Measurements from ENCODE around the gene ITPRIPL1.
"Not testable (repeated sequence)": the region's sequence is repeated elsewhere in the genome, so short reads cannot be mapped to it uniquely, and the experiment has no call there.

ITPRIPL1 gene

GRCh38 chr2:96325041-96325883 is at the start of gene ITPRIPL1:
Gene ITPRIPL1, plus strand, starts transcription at chr2:96325317. Its CDS starts 523 bp downstream, at chr2:96325840.
- no peak for DNase-seq

GRCh38 chr2:96276787-96277499 is 48.2 kb upstream of the ITPRIPL1 start:
- no peak for DNase-seq

- DNase-seq: no peak
These were observed 37.8 kb upstream of the ITPRIPL1 start for GRCh38 chr2:96287273-96287856.

- no peak for DNase-seq
These were observed 33.4 kb upstream of the ITPRIPL1 start for GRCh38 chr2:96291751-96292150.

- DNase-seq: not testable (repeated sequence)
These were observed 30.8 kb upstream of the ITPRIPL1 start for GRCh38 chr2:96294271-96294670.

GRCh38 chr2:96296925-96297324 is 28.2 kb upstream of the ITPRIPL1 start:
- no peak for DNase-seq

- DNase-seq: no peak
These were observed 23.3 kb upstream of the ITPRIPL1 start for GRCh38 chr2:96301865-96302264.

GRCh38 chr2:96304606-96305005 is 20.5 kb upstream of the ITPRIPL1 start:
- no peak for DNase-seq

- DNase-seq: peak; percentile 78 to 79
These were observed 19.8 kb upstream of the ITPRIPL1 start, which contains the start of gene SNRNP200 for GRCh38 chr2:96305091-96305978. Gene SNRNP200, minus strand, starts transcription at chr2:96305546. Its CDS starts 109 bp downstream, at chr2:96305437.

- no peak for DNase-seq
These were observed 19.2 kb upstream of the ITPRIPL1 start for GRCh38 chr2:96305979-96306308.

- DNase-seq: no peak
These were observed 18.7 kb upstream of the ITPRIPL1 start for GRCh38 chr2:96306370-96306769.

GRCh38 chr2:96308248-96308647 is 16.9 kb upstream of the ITPRIPL1 start:
- no peak for DNase-seq

- DNase-seq: no peak
These were observed 10.1 kb upstream of the ITPRIPL1 start for GRCh38 chr2:96315005-96315399.

GRCh38 chr2:96315400-96316071 is 9.6 kb upstream of the ITPRIPL1 start:
- DNase-seq: peak in 1 of 2 donors; percentile 64

- DNase-seq: no peak
These were observed 8.1 kb upstream of the ITPRIPL1 start for GRCh38 chr2:96316999-96317398.

- no peak for DNase-seq
These were observed 7.5 kb upstream of the ITPRIPL1 start for GRCh38 chr2:96317584-96317997.

- no peak for DNase-seq
These were observed 6.4 kb upstream of the ITPRIPL1 start for GRCh38 chr2:96318723-96319122.

- no peak for DNase-seq
These were observed 5.7 kb upstream of the ITPRIPL1 start for GRCh38 chr2:96319396-96319795.

- no peak for DNase-seq
These were observed 4.8 kb upstream of the ITPRIPL1 start for GRCh38 chr2:96320326-96320725.

GRCh38 chr2:96320728-96321622 is 4.1 kb upstream of the ITPRIPL1 start:
- DNase-seq: peak in 1 of 2 donors; percentile 28

- no peak for DNase-seq
These were observed 1.3 kb upstream of the ITPRIPL1 start for GRCh38 chr2:96323849-96324248.

Data from bone marrow (tissue), 2 donors.